ENCODE results near the gene SLC24A4.

- TF ChIP-seq, protein P1, sequence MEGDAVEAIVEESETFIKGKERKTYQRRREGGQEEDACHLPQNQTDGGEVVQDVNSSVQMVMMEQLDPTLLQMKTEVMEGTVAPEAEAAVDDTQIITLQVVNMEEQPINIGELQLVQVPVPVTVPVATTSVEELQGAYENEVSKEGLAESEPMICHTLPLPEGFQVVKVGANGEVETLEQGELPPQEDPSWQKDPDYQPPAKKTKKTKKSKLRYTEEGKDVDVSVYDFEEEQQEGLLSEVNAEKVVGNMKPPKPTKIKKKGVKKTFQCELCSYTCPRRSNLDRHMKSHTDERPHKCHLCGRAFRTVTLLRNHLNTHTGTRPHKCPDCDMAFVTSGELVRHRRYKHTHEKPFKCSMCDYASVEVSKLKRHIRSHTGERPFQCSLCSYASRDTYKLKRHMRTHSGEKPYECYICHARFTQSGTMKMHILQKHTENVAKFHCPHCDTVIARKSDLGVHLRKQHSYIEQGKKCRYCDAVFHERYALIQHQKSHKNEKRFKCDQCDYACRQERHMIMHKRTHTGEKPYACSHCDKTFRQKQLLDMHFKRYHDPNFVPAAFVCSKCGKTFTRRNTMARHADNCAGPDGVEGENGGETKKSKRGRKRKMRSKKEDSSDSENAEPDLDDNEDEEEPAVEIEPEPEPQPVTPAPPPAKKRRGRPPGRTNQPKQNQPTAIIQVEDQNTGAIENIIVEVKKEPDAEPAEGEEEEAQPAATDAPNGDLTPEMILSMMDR (IDR thresholded peaks at IDR 0.05), result no peak
- no peak for TF ChIP-seq POLR2AphosphoS5 (IDR thresholded peaks at IDR 0.05)
- no peak for TF ChIP-seq EP300 (IDR thresholded peaks at IDR 0.05)
- no peak for TF ChIP-seq POLR2A (IDR thresholded peaks at IDR 0.05)
Observed at GRCh38 chr14:92500491-92500941, 177.6 kb downstream of the SLC24A4 start.
